Gastrocnemius medialis (tissue), 4 donors: Measurements from ENCODE around the gene DPYSL4. TPM values are rescaled to one million over a fixed set of nuclear protein-coding genes. Genes with fewer than 3 reads are reported as not detected.

Experiments
- ATAC-seq, 2 donors: fragments of 150-250 bp; one replicate each; pipeline ENCODE4 v1.9.1; 2016
- DNase-seq, 2 donors: peaks; one replicate each; pipeline ENCODE4 v3.0.0-alpha.2; 2019
- H3K27ac ChIP-seq, 4 donors: fragments of 200-600 bp; sonication (generic); 1 replicate in 1 of 4; 2 replicates in 3 of 4; pipeline ENCODE4 v1.5.1; 2016 to 2018; ENCODE audit warnings: mild to moderate bottlenecking in 2 of 4, moderate library complexity in 1 of 4
- H3K27me3 ChIP-seq, 3 donors: fragments of 200-600 bp; sonication (generic) in 2 of 3; 1 replicate in 1 of 3; 2 replicates in 2 of 3; pipeline versions ENCODE4 v1.5.1 to v1.6.0; 2016 to 2019; ENCODE audit warnings: mild to moderate bottlenecking in 1 of 3, moderate library complexity in 1 of 3
- H3K36me3 ChIP-seq, 2 donors: fragments of 200-600 bp; sonication (generic) in 1 of 2; one replicate each; pipeline ENCODE4 v1.5.1; 2017 to 2018
- H3K4me1 ChIP-seq, 2 donors: fragments of 200-600 bp; sonication (generic) in 1 of 2; one replicate each; pipeline ENCODE4 v1.5.1; 2016 to 2017; ENCODE audit warnings: mild to moderate bottlenecking in 2 of 2
- H3K4me3 ChIP-seq, 4 donors: fragments of 200-600 bp; sonication (generic) in 3 of 4; 1 replicate in 1 of 4; 2 replicates in 3 of 4; pipeline ENCODE4 v1.5.1; 2016 to 2019; ENCODE audit warnings: mild to moderate bottlenecking in 2 of 4
- H3K9me3 ChIP-seq, 3 donors: fragments of 200-600 bp; sonication (generic) in 2 of 3; 1 replicate in 1 of 3; 2 replicates in 2 of 3; pipeline ENCODE4 v1.5.1; 2016 to 2019
- CTCF ChIP-seq, 5 experiments: fragments of 450-650 bp in 3 of 5; fragments of 200-600 bp in 2 of 5; sonication (generic) in 2 of 5; IDR thresholded peaks in 4 of 5; conservative IDR thresholded peaks in 1 of 5; 1 replicate in 4 of 5; 2 replicates in 1 of 5; pipeline ENCODE4 v1.5.1; 2016 to 2019; ENCODE audit warnings: antibody characterized with exemption in 5 of 5, mild to moderate bottlenecking in 3 of 5, moderate library complexity in 3 of 5
- POLR2A ChIP-seq, 2 donors: fragments of 450-650 bp; IDR thresholded peaks; one replicate each; pipeline ENCODE4 v1.6.1; 2017; ENCODE audit warnings: antibody characterized with exemption in 2 of 2, mild to moderate bottlenecking in 2 of 2, moderate library complexity in 2 of 2
- in situ Hi-C, 4 donors: fragments of 200-750 bp; cut with MboI; loops; one replicate each; pipeline versions ENCODE4 v1.15.0 to v1.8.0; 2017; ENCODE audit warnings: low sequenced_read_pairs in 4 of 4
- intact Hi-C: fragments of 100-400 bp; cut with DNase I; formaldehyde crosslinking; loops from one replicate; pipeline ENCODE4 v1.15.1; 2023; ENCODE audit warnings: low total_unique reads
- total RNA-seq, 4 donors: library from RNA; depleted of rRNA; stranded (reverse); fragments of >200 nt; gene quantifications; one replicate each; pipeline versions ENCODE4 v1.1.0 to v1.2.3, GENCODE V29; 2016

Gene DPYSL4
- total RNA-seq, 4 donors from 2014 or later = 0.29 to 1.3 (median 0.46) TPM

- no peak for TF ChIP-seq CTCF (IDR thresholded peaks at IDR 0.05 in 4 of 5, conservative IDR thresholded peaks at IDR 0.05 in 1 of 5)
- TF ChIP-seq POLR2A (IDR thresholded peaks at IDR 0.05) = no peak
- no peak for DNase-seq
- in situ Hi-C loops (loop anchor here in 3 of 4 donors (10.0 to 25.0 kb wide), 3 partner anchors 122 to 240 kb away; no protein-coding TSS in a partner anchor), intact Hi-C loops (loop anchor here (1.0 to 2.0 kb wide), 2 partner anchors 130 to 230 kb away; no protein-coding TSS in a partner anchor)
- Histone ChIP-seq H3K9me3 (no peaks in the 10 kb centered on the region), H3K27me3 (no peaks in the 10 kb centered on the region), H3K4me1 (no peaks in the 10 kb centered on the region), H3K36me3 (no peaks in the 10 kb centered on the region), H3K27ac (no peak overlapping the region), H3K4me3 (no peak overlapping the region)
- ATAC-seq = no peak
Measured at GRCh38 chr10:132222726-132223125, 36.0 kb downstream of the DPYSL4 start.

- TF ChIP-seq CTCF (IDR thresholded peaks at IDR 0.05 in 4 of 5, conservative IDR thresholded peaks at IDR 0.05 in 1 of 5) = peak; percentile 81 to 95 (median 85)
- TF ChIP-seq POLR2A (IDR thresholded peaks at IDR 0.05) = no peak
- ATAC-seq (peak; percentile 86 to 94), DNase-seq (peak; percentile 53 to 60)
- Histone ChIP-seq H3K36me3 (no peaks in the 10 kb centered on the region), H3K9me3 (no peaks in the 10 kb centered on the region), H3K4me3 (no peak overlapping the region), H3K27ac (no peak overlapping the region), H3K4me1 (no peaks in the 10 kb centered on the region), H3K27me3 (no peaks in the 10 kb centered on the region)
- intact Hi-C loops (loop anchor here (1.0 to 2.0 kb wide), 2 partner anchors 129 to 230 kb away; no protein-coding TSS in a partner anchor), in situ Hi-C loops (loop anchor here in 3 of 4 donors (10.0 to 25.0 kb wide), 3 partner anchors 122 to 239 kb away; no protein-coding TSS in a partner anchor)
Measured at GRCh38 chr10:132223156-132223590, 36.4 kb downstream of the DPYSL4 start.

GRCh38 chr10:132223611-132224342 lies 37.0 kb downstream of the DPYSL4 start:
- Histone ChIP-seq H3K4me1 (no peaks in the 10 kb centered on the region), H3K27ac (no peak overlapping the region), H3K4me3 (no peak overlapping the region), H3K9me3 (no peaks in the 10 kb centered on the region), H3K36me3 (no peaks in the 10 kb centered on the region), H3K27me3 (no peaks in the 10 kb centered on the region)
- no peak for ATAC-seq
- intact Hi-C loops (loop anchor here (1.0 to 2.0 kb wide), 2 partner anchors 129 to 229 kb away; no protein-coding TSS in a partner anchor), in situ Hi-C loops (loop anchor here in 3 of 4 donors (10.0 to 25.0 kb wide), 3 partner anchors 121 to 239 kb away; no protein-coding TSS in a partner anchor)
- TF ChIP-seq CTCF (IDR thresholded peaks at IDR 0.05 in 4 of 5, conservative IDR thresholded peaks at IDR 0.05 in 1 of 5) (no peak), POLR2A (IDR thresholded peaks at IDR 0.05) (no peak)
- DNase-seq = no peak

GRCh38 chr10:132224343-132225072 lies 37.8 kb downstream of the DPYSL4 start:
- no peak for ATAC-seq
- Histone ChIP-seq H3K27me3 (no peaks in the 10 kb centered on the region), H3K4me3 (no peak overlapping the region), H3K9me3 (no peaks in the 10 kb centered on the region), H3K36me3 (no peaks in the 10 kb centered on the region), H3K4me1 (no peaks in the 10 kb centered on the region), H3K27ac (no peak overlapping the region)
- TF ChIP-seq POLR2A (IDR thresholded peaks at IDR 0.05) = no peak
- no peak for TF ChIP-seq CTCF (IDR thresholded peaks at IDR 0.05 in 4 of 5, conservative IDR thresholded peaks at IDR 0.05 in 1 of 5)
- intact Hi-C loops = no loop called here
- DNase-seq = no peak
- in situ Hi-C loops = loop anchor here (5.0 to 25.0 kb wide), 4 partner anchors 120 to 238 kb away; no protein-coding TSS in a partner anchor
